Measurements from ENCODE around the gene RAB1B.

GRCh38 chr11:66220566-66220935 lies 47.9 kb upstream of the RAB1B start:
- TF ChIP-seq GATA3 (IDR thresholded peaks at IDR 0.05; ENCODE audit: low read depth, low read length) (no peak), GATA2 (IDR thresholded peaks at IDR 0.05; ENCODE audit: low read depth, low read length) (no peak)
